ENCODE data around the gene IL31.

Gene IL31

DNA sequence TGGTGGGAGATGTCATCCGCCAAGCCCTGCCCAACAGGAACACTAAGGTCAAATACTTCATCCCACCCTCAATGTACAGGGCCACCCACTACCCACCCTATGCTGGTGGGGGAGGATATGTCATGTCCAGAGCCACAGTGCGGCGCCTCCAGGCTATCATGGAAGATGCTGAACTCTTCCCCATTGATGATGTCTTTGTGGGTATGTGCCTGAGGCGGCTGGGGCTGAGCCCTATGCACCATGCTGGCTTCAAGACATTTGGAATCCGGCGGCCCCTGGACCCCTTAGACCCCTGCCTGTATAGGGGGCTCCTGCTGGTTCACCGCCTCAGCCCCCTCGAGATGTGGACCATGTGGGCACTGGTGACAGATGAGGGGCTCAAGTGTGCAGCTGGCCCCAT is 33.0 kb upstream of the IL31 start (continued):
- no peak for TF ChIP-seq ZNF121 (tag by site-specific recombination; IDR thresholded peaks at IDR 0.05)
- TF ChIP-seq, protein P1, sequence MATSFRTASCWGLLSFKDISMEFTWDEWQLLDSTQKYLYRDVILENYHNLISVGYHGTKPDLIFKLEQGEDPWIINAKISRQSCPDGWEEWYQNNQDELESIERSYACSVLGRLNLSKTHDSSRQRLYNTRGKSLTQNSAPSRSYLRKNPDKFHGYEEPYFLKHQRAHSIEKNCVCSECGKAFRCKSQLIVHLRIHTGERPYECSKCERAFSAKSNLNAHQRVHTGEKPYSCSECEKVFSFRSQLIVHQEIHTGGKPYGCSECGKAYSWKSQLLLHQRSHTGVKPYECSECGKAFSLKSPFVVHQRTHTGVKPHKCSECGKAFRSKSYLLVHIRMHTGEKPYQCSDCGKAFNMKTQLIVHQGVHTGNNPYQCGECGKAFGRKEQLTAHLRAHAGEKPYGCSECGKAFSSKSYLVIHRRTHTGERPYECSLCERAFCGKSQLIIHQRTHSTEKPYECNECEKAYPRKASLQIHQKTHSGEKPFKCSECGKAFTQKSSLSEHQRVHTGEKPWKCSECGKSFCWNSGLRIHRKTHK (tag by site-specific recombination; IDR thresholded peaks at IDR 0.05): no peak

DNA sequence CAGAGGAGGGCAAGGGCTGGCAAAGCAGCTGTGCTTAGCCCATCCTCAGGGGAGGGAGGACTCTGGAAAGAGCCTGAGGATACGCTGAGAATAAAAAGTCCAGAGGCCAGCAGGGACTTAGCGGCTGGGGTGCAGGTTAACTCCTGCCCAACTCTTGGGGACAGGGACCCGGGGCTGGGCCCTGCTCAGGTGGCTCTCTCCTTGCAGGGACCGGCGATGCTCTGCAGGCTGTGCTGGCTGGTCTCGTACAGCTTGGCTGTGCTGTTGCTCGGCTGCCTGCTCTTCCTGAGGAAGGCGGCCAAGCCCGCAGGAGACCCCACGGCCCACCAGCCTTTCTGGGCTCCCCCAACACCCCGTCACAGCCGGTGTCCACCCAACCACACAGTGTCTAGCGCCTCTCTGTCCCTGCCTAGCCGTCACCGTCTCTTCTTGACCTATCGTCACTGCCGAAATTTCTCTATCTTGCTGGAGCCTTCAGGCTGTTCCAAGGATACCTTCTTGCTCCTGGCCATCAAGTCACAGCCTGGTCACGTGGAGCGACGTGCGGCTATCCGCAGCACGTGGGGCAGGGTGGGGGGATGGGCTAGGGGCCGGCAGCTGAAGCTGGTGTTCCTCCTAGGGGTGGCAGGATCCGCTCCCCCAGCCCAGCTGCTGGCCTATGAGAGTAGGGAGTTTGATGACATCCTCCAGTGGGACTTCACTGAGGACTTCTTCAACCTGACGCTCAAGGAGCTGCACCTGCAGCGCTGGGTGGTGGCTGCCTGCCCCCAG is 32.3 kb upstream of the IL31 start:
- TF ChIP-seq ZNF510 (tag by site-specific recombination; IDR thresholded peaks at IDR 0.05; ENCODE audit: insufficient replicate concordance) (no peak), ZNF138 (tag by site-specific recombination; IDR thresholded peaks at IDR 0.05; ENCODE audit: borderline replicate concordance) (no peak), ZNF664 (tag by site-specific recombination; IDR thresholded peaks at IDR 0.05) (no peak), BCL11B (tag by site-specific recombination; IDR thresholded peaks at IDR 0.05; ENCODE audit: low read depth) (no peak), MEIS1 (CRISPR knock-in tag; IDR thresholded peaks at IDR 0.05; ENCODE audit: borderline replicate concordance) (no peak), ZBTB7A (tag by site-specific recombination; IDR thresholded peaks at IDR 0.05; ENCODE audit: low read depth) (no peak), ZXDB (tag by site-specific recombination; IDR thresholded peaks at IDR 0.05) (no peak), ZNF600 (tag by site-specific recombination; IDR thresholded peaks at IDR 0.05) (peak; percentile 59; the same call in 1 of the 2 replicates), ZNF610 (tag by site-specific recombination; IDR thresholded peaks at IDR 0.05; ENCODE audit: borderline replicate concordance) (no peak), ZFP69B (tag by site-specific recombination; IDR thresholded peaks at IDR 0.05) (no peak), ZNF341 (tag by site-specific recombination; IDR thresholded peaks at IDR 0.05; ENCODE audit: low read depth) (0 out of 2 replicates have a peak, but pooled peaks have one; percentile 20), ZNF292 (tag by site-specific recombination; IDR thresholded peaks at IDR 0.05; ENCODE audit: borderline replicate concordance, low read depth) (no peak), ZNF324 (tag by site-specific recombination; IDR thresholded peaks at IDR 0.05) (no peak)
- TF ChIP-seq, protein P2, sequence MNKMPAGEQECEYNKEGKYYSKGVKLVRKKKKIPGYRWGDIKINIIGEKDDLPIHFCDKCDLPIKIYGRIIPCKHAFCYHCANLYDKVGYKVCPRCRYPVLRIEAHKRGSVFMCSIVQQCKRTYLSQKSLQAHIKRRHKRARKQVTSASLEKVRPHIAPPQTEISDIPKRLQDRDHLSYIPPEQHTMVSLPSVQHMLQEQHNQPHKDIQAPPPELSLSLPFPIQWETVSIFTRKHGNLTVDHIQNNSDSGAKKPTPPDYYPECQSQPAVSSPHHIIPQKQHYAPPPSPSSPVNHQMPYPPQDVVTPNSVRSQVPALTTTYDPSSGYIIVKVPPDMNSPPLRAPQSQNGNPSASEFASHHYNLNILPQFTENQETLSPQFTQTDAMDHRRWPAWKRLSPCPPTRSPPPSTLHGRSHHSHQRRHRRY (tag by site-specific recombination; IDR thresholded peaks at IDR 0.05): no peak
- TF ChIP-seq, protein P3, sequence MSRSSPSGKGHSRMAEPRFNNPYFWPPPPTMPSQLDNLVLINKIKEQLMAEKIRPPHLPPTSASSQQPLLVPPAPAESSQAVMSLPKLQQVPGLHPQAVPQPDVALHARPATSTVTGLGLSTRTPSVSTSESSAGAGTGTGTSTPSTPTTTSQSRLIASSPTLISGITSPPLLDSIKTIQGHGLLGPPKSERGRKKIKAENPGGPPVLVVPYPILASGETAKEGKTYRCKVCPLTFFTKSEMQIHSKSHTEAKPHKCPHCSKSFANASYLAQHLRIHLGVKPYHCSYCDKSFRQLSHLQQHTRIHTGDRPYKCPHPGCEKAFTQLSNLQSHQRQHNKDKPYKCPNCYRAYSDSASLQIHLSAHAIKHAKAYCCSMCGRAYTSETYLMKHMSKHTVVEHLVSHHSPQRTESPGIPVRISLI (tag by site-specific recombination; IDR thresholded peaks at IDR 0.05): no peak
- TF ChIP-seq, protein P4, sequence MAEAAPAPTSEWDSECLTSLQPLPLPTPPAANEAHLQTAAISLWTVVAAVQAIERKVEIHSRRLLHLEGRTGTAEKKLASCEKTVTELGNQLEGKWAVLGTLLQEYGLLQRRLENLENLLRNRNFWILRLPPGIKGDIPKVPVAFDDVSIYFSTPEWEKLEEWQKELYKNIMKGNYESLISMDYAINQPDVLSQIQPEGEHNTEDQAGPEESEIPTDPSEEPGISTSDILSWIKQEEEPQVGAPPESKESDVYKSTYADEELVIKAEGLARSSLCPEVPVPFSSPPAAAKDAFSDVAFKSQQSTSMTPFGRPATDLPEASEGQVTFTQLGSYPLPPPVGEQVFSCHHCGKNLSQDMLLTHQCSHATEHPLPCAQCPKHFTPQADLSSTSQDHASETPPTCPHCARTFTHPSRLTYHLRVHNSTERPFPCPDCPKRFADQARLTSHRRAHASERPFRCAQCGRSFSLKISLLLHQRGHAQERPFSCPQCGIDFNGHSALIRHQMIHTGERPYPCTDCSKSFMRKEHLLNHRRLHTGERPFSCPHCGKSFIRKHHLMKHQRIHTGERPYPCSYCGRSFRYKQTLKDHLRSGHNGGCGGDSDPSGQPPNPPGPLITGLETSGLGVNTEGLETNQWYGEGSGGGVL (tag by site-specific recombination; IDR thresholded peaks at IDR 0.05): no peak
- TF ChIP-seq, protein P5, sequence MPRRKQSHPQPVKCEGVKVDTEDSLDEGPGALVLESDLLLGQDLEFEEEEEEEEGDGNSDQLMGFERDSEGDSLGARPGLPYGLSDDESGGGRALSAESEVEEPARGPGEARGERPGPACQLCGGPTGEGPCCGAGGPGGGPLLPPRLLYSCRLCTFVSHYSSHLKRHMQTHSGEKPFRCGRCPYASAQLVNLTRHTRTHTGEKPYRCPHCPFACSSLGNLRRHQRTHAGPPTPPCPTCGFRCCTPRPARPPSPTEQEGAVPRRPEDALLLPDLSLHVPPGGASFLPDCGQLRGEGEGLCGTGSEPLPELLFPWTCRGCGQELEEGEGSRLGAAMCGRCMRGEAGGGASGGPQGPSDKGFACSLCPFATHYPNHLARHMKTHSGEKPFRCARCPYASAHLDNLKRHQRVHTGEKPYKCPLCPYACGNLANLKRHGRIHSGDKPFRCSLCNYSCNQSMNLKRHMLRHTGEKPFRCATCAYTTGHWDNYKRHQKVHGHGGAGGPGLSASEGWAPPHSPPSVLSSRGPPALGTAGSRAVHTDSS (tag by site-specific recombination; IDR thresholded peaks at IDR 0.05): no peak
- H3K4me3 ChIP-seq (ENCODE audit: low read depth, low read length): no peak overlapping the region
- H3K27ac ChIP-seq (ENCODE audit: extremely low read depth, low read depth, low read length): no peak overlapping the region
- peaks cover 6% of the 10 kb centered on the region; the same call in 1 of the 2 replicates for H3K4me1 ChIP-seq (ENCODE audit: control insufficient read depth, insufficient read depth, low read length)
- peaks cover 30 to 39% of the 10 kb centered on the region in 2 experiments for H3K36me3 ChIP-seq (ENCODE audit: control insufficient read depth in 2 of 2, insufficient read depth in 1 of 2, low read length in 2 of 2)
- ChIA-PET CTCF (no interaction called here), POLR2A (interaction anchor here (0.6 kb wide), 1 partner anchor 59 kb away, joined by 3 read pairs; no protein-coding TSS in a partner anchor)
- H3K9me3 ChIP-seq (ENCODE audit: control insufficient read depth, insufficient read depth, low read depth, low read length): no peaks in the 10 kb centered on the region
